Mesodermal cell (in vitro differentiated cells): ENCODE results near the gene OR6Q1.

ENCODE experiments used
- H3K27ac ChIP-seq: 2 replicates; pipeline ENCODE4 v1.7.0; 2013; ENCODE audit warnings: mild to moderate bottlenecking, low read depth, low read length, moderate library complexity; ENCODE audit not compliant: severe bottlenecking
- H3K36me3 ChIP-seq: 2 replicates; pipeline ENCODE4 v1.7.1; 2013; ENCODE audit warnings: mild to moderate bottlenecking, low read length, moderate library complexity; ENCODE audit not compliant: control insufficient read depth, insufficient read depth
- H3K4me1 ChIP-seq: one replicate; pipeline ENCODE4 v1.7.1; 2013; ENCODE audit warnings: mild to moderate bottlenecking, low read length; ENCODE audit not compliant: insufficient read depth, control insufficient read depth, poor library complexity, severe bottlenecking
- H3K4me3 ChIP-seq: 2 replicates; pipeline ENCODE4 v1.7.0; 2013; ENCODE audit warnings: low read length, control low read depth, mild to moderate bottlenecking; ENCODE audit not compliant: insufficient read depth, poor library complexity, severe bottlenecking; ENCODE audit errors: extremely low read depth
- H3K9me3 ChIP-seq: 2 replicates; pipeline ENCODE4 v1.7.1; 2013; ENCODE audit warnings: mild to moderate bottlenecking, low read length, moderate library complexity; ENCODE audit not compliant: control insufficient read depth
- WGBS, 2 experiments: methylation state at CpG; one replicate each; pipeline ENCODE4 v1.1.5; 2013; ENCODE audit warnings: missing lambda C conversion rate in 2 of 2; ENCODE audit not compliant: insufficient coverage in 2 of 2; 5-methylcytosine and 5-hydroxymethylcytosine counted together

Gene OR6Q1

GRCh38 chr11:58011771-58012170 is 19.0 kb upstream of the OR6Q1 start:
- WGBS, 2 experiments = 76 to 79% methylated on average over 3 to 4 of the region's 6 CpGs
- H3K4me3 ChIP-seq = no peak overlapping the region
- no peaks in the 10 kb centered on the region for H3K4me1 ChIP-seq
- no peaks in the 10 kb centered on the region for H3K9me3 ChIP-seq
- no peak overlapping the region for H3K27ac ChIP-seq
- no peaks in the 10 kb centered on the region for H3K36me3 ChIP-seq

- Histone ChIP-seq H3K4me3 (no peak within 1 kb of the TSS), H3K4me1 (no peaks in the 10 kb centered on the region), H3K36me3 (no peaks in the 10 kb centered on the region), H3K9me3 (no peaks in the 10 kb centered on the region), H3K27ac (no peak within 1 kb of the TSS)
- 86 to 89% methylated on average over 1 of the region's 5 CpGs for WGBS, 2 experiments
These were observed 7.3 kb upstream of the OR6Q1 start, which contains the start of gene OR9Q1 for GRCh38 chr11:58023435-58023931. Gene OR9Q1, plus strand, starts transcription at chr11:58023881. Its CDS starts 155,564 bp downstream, at chr11:58179445.

- Histone ChIP-seq H3K9me3 (no peaks in the 10 kb centered on the region), H3K4me1 (no peaks in the 10 kb centered on the region), H3K27ac (no peak overlapping the region), H3K4me3 (no peak overlapping the region), H3K36me3 (no peaks in the 10 kb centered on the region)
- 77% methylated on average over 5 to 7 of the region's 8 CpGs for WGBS, 2 experiments
These were observed 6.1 kb upstream of the OR6Q1 start for GRCh38 chr11:58024601-58025091.

- no peak overlapping the region for H3K4me3 ChIP-seq
- WGBS, 2 experiments = 94 to 100% methylated on average over 1 to 3 of the region's 4 CpGs
These were observed 3.4 kb upstream of the OR6Q1 start for GRCh38 chr11:58027341-58027740.

GRCh38 chr11:58028687-58029411 is 1.9 kb upstream of the OR6Q1 start:
- H3K4me1 ChIP-seq = no peaks in the 10 kb centered on the region
- no peaks in the 10 kb centered on the region for H3K36me3 ChIP-seq
- no peak overlapping the region for H3K27ac ChIP-seq
- H3K4me3 ChIP-seq = no peak overlapping the region
- H3K9me3 ChIP-seq = peaks cover 3% of the 10 kb centered on the region
- WGBS, 2 experiments = 94 to 100% methylated on average over 1 to 5 of the region's 6 CpGs

More at GRCh38 chr11:58027341-58027740, 3.4 kb upstream of the OR6Q1 start:
- Histone ChIP-seq H3K4me1 (no peaks in the 10 kb centered on the region), H3K36me3 (no peaks in the 10 kb centered on the region), H3K9me3 (peaks cover 3% of the 10 kb centered on the region), H3K27ac (no peak overlapping the region)

GRCh38 chr11:58034471-58034870 is 3.7 kb downstream of the OR6Q1 start:
- H3K4me3 ChIP-seq = no peak overlapping the region
- H3K36me3 ChIP-seq = no peaks in the 10 kb centered on the region
- no CpG with 5 or more reads among the region's 2 CpGs for WGBS, 2 experiments
- H3K4me1 ChIP-seq = no peaks in the 10 kb centered on the region
- H3K27ac ChIP-seq = no peak overlapping the region
- peaks cover 3% of the 10 kb centered on the region for H3K9me3 ChIP-seq

GRCh38 chr11:58039589-58039988 is 8.8 kb downstream of the OR6Q1 start:
- no peaks in the 10 kb centered on the region for H3K4me1 ChIP-seq

GRCh38 chr11:58043379-58043778 is 12.6 kb downstream of the OR6Q1 start:
- H3K4me1 ChIP-seq = no peaks in the 10 kb centered on the region
- no CpG with 5 or more reads among the region's 2 CpGs for WGBS, 2 experiments
- H3K36me3 ChIP-seq = no peaks in the 10 kb centered on the region
- H3K9me3 ChIP-seq = no peaks in the 10 kb centered on the region
- no peak overlapping the region for H3K27ac ChIP-seq
- H3K4me3 ChIP-seq = no peak overlapping the region

More at GRCh38 chr11:58039589-58039988, 8.8 kb downstream of the OR6Q1 start:
- Histone ChIP-seq H3K4me3 (no peak overlapping the region), H3K36me3 (no peaks in the 10 kb centered on the region), H3K27ac (no peak overlapping the region), H3K9me3 (no peaks in the 10 kb centered on the region)

GRCh38 chr11:58046231-58046630 is 15.5 kb downstream of the OR6Q1 start:
- no peaks in the 10 kb centered on the region for H3K4me1 ChIP-seq
- H3K4me3 ChIP-seq = no peak overlapping the region
- H3K36me3 ChIP-seq = no peaks in the 10 kb centered on the region
- no peak overlapping the region for H3K27ac ChIP-seq
- H3K9me3 ChIP-seq = no peaks in the 10 kb centered on the region
- 81 to 100% methylated on average over 1 of the region's 3 CpGs for WGBS, 2 experiments

- Histone ChIP-seq H3K4me1 (no peaks in the 10 kb centered on the region), H3K4me3 (no peak overlapping the region), H3K27ac (no peak overlapping the region), H3K36me3 (no peaks in the 10 kb centered on the region), H3K9me3 (no peaks in the 10 kb centered on the region)
- 100% methylated on average over 1 of the region's 3 CpGs; no CpG with 5 or more reads in 1 of the 2 experiments for WGBS, 2 experiments
These were observed 17.1 kb downstream of the OR6Q1 start for GRCh38 chr11:58047818-58048217.

GRCh38 chr11:58055806-58056401 is 25.2 kb downstream of the OR6Q1 start:
- Histone ChIP-seq H3K36me3 (no peaks in the 10 kb centered on the region), H3K4me1 (peaks cover 16% of the 10 kb centered on the region), H3K4me3 (no peak overlapping the region), H3K27ac (no peak overlapping the region), H3K9me3 (no peaks in the 10 kb centered on the region)
- WGBS, 2 experiments = 88% methylated on average over 1 of the region's 1 CpG; no CpG with 5 or more reads in 1 of the 2 experiments
